GM18499 (cell line): Measurements from ENCODE around the gene NGRN.
"Not testable (repeated sequence)": the region's sequence is repeated elsewhere in the genome, so short reads cannot be mapped to it uniquely, and the experiment has no call there.

Source experiments
- ATAC-seq: cut with Tn5 transposase; IDR thresholded peaks from one replicate; pipeline ENCODE4 v1.9.1; 2021; ENCODE audit warnings: moderate number of reproducible peaks; ENCODE audit not compliant: insufficient read depth, unreplicated experiment

Gene NGRN

DNA sequence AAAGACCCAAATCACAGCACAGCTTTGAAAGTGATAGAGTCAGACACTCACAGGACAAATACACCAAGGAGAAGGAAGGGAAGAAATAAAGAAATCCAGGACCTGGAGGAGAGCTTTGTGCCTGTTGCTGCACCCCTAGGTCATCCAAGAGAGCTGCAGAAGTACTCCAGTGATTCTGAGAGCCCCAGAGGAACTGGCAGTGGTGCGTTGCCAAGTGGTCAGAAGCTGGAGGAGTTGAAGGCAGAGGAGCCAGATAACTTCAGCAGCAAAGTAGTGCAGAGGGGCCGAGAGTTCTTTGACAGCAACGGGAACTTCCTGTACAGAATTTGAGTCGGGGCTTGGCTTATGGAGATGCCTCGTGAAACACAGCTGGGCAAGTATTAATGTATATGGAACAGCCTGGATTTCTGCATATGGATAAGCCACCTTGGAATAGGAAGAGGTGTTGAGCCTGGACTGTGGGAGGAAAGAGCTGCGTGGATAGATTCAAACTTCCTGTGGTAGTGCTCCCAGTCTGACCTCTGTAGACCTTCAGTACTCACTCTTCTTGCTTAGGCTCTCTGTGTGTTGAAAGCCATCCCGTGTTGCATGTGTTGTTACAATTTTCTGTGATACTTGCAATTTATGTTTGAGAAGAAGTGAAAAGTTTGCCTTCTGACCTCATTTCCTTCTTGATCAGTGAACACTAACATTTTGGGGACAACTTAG is 6.1 kb downstream of the NGRN start:
- no peak for ATAC-seq

DNA sequence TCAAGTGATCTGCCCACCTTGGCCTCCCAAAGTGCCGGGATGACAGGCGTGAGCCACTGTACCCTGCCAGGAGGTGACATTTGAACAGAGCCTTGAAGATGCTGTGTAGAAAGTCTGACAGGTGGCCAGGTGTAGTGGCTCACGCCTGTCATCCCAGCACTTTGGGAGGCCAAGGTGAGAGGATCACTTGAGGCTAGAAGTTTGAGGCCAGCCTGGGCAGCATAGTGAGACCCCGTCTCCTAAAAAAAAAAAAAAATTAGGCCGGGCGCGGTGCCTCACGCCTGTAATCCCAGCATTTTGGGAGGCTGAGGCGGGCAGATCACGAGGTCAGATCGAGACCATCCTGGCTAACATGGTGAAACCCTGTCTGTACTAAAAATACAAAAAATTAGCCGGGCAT is 13.0 kb downstream of the NGRN start:
- not testable (repeated sequence) for ATAC-seq

DNA sequence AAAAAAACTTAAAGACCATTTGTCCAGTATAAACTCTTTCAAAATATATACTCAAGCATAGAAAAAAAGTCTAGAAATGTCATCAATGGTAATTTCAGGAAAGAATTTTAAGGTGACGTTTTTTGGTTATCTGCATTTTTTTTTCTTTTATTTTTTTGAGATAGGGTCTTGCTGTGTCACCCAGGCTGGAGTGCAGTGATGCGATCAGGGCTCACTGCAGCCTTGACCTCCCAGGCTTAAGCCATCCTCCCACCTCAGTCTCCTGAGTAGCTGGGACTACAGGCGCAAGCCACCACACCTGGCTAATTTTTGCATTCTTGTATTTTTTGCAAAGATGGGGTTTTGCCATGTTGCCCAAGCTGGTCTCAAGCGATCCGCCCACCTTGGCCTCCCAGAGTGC is 15.3 kb downstream of the NGRN start:
- ATAC-seq: not testable (repeated sequence)

DNA sequence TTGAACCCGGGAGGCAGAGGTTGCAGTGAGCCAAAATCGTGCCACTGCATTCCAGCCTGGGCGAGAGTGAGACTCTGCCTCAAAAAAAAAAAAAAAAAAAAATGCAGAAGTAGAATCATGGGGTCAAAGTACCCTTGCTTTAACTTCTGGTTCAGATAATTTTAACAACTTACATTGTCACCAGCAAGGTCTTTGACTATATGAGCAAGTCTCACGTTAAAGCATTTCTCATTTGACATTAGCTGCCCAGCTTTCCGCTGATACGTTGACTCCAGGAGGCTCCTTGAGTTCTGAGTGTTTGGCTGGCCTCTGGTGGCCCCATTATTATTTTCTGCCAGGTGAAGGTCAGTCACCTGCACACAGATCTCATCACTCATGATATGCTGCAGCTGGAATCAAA is 16.2 kb downstream of the NGRN start:
- ATAC-seq: not testable (repeated sequence)

DNA sequence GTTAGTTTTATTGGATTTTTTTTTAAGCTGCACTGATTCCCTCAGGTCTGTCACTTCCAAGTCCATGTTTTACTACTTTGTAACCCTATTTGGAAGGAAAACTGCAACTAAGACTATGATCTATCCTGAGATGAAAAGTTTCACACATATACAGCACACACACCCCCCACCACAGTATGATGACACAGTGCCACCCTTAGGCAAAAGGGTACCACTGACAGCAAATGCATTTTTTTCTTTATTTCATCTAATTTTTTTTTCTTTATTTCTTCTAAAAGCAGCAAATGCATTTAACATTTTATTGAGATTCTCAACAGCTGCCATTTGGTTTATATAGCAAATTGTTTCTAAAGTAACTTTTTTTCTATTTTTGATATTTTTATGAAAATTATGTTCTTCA is 21.2 kb downstream of the NGRN start:
- no peak for ATAC-seq

DNA sequence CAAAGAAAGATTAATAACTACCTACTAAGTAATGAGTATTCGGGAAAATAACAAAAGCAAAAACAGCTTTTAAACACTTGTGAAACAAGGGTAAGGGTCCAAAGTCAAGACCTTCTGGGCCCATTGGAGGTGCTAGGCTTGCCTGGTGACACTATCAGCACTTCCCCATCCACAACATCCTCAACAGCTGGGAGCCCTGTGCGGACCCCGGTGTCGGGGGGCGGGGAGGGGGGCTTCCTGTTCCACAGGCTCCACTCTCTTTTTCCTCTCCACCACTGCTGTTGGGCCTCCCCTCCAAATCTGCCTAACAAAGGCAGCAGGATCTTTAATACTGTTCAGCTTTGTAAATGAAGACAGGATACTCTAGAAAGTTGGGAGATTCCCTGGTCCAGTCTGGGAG is 21.6 kb downstream of the NGRN start:
- no peak for ATAC-seq

DNA sequence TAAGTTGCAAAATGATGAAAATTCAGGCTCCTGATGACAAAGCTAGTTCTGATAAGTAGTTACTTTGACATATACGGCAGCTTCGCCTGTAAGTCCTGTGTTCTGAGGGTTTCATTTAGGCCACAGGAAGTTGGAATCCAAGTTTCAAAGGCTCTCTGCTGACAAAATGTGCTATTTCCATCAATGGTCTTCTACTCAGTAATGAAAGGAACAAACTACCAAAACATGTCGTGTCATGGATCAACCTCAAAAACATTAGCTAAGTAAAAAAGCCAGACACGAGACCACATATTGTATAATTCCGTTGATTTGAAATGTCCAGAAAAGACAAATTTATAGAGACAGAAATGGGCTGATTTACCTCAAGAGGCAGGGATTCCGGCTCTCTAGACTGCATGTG is 22.5 kb downstream of the NGRN start:
- ATAC-seq: no peak

DNA sequence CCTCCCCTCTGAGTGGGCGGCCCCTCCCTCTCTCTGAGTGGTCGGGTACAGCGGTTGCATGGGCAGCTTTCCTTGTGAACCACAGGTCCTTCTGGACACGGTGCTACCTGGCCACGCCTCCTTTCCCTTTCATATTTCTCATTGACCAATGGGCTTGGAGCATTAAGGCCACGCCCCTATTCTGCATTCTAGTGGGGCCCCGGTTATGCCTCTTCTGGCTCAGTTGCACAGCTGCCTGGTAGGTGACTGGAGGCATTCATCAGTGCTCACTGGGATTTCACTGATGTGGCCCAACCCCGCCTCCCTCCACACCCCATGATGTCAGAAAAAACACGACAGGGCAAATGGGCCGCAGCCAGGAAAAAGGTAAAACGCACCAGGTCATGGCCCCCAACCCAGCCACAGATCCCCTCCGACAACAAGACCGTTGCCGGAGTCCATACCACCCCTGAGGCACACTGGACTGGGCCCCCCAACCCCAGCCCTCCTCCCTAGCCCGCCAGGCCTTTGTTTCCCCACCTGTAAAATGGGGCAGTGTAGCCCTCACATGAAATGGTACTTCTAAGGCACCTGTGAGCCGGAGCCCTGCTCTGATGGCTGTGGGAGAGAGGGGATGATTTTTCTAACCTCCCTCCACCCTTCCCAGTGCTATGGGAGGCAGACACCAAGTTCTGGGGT is 26.3 kb downstream of the NGRN start:
- ATAC-seq: no peak

DNA sequence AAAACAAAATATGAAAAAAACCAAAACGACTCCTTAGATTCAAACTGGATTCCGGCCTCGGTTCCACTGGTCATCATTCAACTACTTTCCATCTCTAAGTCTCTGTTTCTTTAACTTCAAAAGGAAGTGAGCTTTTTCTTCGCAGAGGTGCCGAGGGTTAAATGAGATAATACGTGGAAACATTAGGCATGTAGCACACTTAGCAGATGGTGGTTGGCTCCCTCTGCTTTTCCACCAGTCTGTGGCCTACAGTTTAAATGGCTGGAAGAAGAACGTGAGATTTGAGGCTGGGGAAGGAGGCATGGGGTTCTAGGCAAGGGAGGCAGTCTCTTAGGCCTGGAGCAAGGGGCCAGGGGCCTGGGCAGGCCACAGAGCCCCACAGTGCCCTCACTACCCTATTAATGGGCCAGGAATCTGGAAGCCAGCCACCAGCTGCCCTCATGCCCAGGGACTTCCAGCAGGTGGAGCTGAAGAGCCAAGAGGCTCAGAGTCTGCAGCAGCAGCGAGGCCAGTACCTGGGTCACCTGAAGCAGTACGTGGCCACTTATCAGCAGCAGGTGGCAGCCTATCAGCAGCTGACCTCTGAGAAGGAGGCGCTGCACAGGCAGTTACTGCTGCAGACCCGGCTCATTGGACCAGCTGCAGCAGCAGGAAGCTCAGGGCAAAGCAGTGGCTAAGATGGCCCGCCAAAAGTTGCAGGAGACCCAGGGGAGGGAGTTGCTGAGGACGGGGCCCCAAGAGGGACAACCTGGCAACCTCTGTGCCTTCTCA is 27.8 kb downstream of the NGRN start:
- ATAC-seq: not testable (repeated sequence)

DNA sequence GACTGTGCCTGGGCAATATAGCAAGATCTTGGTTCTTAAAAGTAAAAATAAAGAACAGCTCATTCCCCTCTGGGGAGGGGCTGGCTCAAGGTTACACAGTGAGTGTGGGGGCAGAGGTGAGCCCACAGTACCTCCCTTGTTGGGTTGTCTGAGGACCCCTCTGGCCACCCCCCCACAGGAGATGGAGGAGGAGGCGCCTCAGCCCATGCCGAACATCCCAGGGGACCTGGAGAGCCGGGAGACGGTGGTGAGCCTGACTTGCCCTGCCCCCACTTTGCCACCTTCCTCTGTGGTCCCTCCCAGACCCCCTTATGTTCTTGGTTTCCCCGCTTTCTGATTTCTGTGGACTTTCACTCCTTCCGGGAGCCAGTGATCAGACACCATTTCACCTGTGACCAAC is 28.7 kb downstream of the NGRN start:
- no peak for ATAC-seq

DNA sequence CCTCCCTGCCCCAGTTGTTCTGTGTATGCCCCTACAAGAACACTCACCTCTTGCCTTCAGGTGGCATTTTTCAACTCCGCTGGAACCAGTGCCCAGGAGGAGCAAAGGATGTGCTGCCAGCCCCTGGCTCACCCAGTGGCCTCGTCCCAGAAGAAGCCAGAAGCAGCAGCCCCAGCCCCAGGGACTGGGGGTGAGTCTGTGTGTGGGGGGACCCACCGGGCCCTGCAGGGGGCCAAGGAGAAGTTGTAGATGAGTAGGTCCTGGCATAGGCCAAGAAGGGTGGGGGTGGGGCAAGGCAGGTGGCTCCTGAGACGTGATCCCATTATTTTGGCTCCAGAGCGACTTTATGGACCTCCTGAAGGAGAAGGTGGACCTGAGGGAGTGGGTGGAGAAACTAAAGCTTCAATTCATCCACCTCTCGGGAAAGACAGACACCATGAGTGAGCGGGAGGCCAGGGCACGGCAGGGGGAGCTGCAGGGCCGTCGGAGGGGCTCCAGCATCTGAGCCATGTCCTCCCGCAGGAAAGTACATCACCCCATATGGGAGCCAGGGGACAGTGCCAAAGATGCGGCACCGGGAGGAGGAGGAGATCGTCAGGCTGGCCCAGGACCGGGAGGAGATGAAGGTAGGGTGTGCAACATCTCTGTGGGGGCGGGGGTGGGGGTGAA is 29.3 kb downstream of the NGRN start:
- no peak for ATAC-seq

DNA sequence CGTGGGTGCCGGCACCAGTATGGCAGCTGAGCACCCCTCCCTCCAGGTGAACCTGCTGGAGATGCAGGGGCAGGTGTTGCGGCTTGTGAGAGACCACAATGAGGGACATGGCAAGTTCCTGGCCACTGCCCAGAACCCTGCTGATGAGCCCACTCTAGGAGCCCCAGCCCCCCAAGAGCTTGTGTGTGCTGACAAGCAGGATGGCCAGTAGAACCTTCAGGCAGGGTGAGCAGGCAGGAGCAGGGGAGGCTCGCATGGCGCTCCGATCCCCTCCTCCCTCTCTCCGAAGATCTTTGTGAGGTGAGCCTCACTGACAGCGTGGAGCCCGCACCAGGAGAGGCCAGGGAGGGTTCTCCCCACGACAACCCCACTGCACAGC is 29.8 kb downstream of the NGRN start:
- no peak for ATAC-seq

DNA sequence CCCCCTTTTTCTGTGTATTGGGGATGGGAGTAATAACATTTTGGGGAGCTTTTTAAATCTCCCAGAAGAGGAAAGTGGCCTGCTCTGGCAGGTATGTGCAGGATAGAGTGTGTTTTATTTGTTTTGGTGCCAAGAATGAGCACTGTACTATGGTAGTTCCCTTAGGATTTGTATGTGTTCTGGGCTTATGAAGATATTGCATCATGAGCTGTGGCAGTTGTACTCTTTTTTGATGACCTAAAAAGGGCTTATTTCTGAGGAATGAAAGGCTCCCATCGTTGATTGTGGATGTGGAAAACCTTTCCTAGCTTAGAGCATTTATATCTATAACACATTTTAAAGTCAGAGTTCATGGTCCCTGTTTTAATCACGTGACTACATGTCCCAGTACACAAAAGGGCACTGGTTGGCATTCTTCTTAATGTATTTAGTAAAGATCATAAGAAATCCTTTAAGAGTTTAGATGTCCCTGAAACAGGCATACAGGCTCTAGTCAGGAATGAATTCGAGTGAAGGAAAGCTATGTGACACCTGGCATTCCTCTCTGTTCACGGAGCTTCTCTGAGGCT is 30.9 kb downstream of the NGRN start:
- not testable (repeated sequence) for ATAC-seq

DNA sequence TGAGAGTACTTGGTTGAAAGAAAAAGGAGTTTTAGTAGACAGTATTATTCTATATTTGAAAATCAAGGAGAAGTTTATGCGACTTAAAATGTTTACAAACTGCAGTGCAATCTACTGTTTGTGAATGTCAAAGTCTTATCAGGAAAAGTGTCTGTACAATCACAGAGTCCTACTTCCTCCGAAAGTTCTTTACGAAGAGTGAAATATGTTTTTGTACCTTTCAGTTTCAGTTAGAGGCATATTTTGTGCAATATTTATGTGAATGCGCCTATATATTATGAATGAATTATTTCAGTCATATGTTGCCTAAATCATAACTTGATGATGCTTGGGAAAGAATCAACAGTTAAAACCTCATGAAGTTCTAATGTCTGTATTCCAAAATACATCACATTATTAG is 31.5 kb downstream of the NGRN start:
- ATAC-seq: no peak

DNA sequence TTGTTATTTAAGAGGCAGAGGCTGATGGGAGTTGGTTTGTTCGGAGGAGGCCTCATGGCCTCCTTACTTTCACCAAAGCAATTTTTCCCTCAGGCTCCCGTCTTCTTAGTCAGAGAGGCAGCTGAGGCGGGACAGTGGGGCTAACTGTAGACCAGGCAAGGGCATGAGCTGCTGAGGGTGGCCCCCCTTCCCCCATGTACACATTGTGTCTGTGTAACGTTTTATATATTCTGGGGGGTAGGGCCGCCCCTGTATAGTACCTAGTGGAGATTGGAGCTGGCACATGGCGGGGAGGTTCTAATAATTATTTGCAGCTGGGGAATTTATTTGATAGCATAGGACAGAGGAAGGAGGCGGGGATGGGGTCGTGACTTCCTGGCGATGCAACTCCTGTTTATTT is 35.1 kb downstream of the NGRN start:
- ATAC-seq: no peak

DNA sequence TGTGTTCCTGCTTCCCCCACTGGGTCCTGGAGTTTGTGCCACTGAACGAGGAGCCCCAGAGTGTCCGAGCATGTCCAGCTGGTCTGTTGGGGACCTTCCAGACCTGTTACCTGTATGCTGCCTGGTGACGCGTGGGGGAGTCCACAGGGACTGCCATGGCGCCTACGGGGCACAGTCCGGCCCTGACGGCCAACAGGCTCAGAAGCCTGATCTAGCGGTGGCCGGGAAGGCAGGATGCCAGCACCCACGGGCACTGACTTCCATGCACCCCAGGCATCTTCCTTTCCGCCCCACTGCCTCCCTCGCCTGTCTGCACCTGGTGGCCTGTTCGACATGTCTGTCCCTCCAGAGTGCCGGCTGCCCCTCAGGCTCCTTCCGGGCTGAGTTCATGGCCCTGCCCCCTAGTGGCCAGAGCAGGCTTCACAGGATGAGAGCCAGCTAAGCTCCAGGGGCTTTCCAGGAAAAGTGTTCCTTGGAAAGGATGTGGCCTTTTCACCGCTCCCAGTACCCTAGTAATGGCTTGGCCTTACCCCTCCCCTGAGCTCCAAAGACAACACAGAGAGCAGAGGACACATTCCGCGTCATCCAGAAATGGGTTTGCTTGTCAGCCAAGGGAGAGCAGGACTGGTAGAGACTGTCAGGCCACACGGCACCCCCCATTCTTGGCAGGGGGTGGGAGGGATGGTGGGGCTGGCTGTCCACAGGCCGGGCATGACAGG is 35.7 kb downstream of the NGRN start:
- no peak for ATAC-seq

DNA sequence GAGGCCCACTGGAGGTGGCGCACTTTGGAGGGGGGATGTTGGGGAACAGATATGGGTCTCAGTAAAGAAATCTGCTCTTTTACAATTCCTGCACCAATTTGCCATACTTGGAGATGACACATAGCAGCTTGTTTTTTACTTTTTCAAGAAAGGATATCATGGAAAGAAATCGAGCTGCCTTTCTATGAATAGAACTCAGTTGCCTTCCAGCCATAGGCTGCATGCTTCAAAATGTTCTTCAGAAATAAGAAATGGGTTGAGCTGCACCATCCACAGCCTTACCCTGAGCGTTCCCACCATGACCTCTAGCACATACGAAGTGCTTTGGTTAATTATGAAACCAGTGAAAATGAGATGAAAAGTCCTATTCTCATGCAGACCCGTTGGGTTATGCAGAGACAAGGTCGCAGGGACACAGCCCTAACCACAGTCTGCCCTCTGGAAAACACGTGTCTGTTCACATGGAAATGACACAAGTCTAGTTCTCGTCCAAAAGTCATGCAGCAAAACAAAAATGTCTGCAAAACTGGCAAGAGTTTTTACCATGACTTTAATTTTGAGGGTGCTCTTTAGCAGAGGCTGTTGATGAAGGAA is 36.3 kb downstream of the NGRN start:
- no peak for ATAC-seq

DNA sequence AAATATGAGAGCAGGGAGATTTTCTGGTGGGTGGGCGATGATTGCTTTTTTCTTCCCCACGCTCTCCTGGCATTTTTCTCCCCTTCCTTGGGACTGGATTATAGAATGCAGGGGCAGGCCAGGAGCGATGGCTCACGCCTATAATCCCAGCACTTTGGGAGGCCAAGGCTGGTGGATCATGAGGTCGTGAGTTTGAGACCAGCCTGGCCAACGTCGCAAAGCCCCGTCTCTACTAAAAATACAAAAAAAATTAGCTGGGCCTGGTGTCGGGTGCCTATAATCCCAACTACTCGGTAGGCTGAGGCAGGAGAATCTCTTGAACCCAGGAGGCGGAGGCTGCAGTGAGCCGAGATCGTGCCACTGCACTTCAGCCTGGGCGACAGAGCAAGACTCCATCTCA is 39.9 kb downstream of the NGRN start:
- ATAC-seq: not testable (repeated sequence)

DNA sequence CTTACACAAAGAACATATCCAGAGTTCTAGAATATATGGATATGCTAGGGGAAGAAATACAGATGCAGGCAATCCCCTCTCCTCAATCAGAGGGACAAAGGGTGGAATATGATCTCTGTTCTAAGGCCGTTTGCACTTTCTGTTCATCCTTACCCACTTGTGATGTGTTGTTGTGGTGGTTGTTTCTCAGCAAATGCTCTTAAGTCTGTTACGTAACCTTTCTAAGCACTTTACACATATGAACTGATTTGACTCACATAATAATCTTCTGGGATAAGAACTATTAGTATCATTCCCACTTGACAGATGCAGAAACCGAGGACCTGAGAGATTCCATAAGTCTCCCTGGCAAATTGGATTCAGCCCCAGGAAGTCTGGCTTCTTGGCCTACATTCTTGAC is 40.5 kb downstream of the NGRN start:
- ATAC-seq: no peak

DNA sequence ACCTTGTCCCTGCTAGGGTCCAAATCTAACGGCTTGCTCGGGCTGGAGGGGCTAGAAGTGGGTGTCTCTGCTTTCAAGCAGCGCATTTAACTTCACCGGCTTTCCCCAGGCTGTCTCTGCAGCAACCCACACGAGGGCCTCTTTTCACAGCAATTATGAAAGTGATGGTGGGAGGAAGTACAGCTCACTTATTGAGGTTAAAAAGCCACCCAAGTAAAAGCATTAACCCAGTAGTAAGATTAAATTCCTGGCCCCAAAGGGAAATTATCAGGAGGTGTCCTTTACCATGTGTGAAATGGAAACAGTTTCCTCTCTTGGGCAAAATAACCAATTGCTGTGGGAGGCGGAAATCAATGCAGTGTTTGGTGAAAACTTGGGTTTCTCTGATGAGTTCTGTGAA is 41.1 kb downstream of the NGRN start:
- no peak for ATAC-seq
